ENCODE data around the gene XYLT1.

GRCh38 chr16:17496891-17497290 is 26.1 kb upstream of the XYLT1 start:
- no peak for TF ChIP-seq CTCF (IDR thresholded peaks at IDR 0.05)
- no peak for TF ChIP-seq POLR2A (IDR thresholded peaks at IDR 0.05)
- no peak for TF ChIP-seq POLR2AphosphoS5 (IDR thresholded peaks at IDR 0.05)
